ENCODE results near the gene CHD3. TPM values are rescaled to one million over a fixed set of nuclear protein-coding genes. Genes with fewer than 3 reads are reported as not detected.

CHD3 gene
- total RNA-seq, 1 donor from 2014 or later: 339 TPM

- peak overlapping the region; percentile 99 for H3K27ac Mint-ChIP-seq
- peak overlapping the region; percentile 95 for H3K4me3 Mint-ChIP-seq
- DNase-seq (ENCODE audit: low spot score in 2 of 2, unreplicated experiment in 2 of 2): peak in 1 of 2 experiments; percentile 73
- no peaks in the 10 kb centered on the region for H3K9me3 Mint-ChIP-seq
- no peaks in the 10 kb centered on the region for H3K27me3 Mint-ChIP-seq (ENCODE audit: low read depth)
- peaks cover 4% of the 10 kb centered on the region for H3K36me3 Mint-ChIP-seq
- no peak for TF ChIP-seq CTCF (IDR thresholded peaks at IDR 0.05; ENCODE audit: unreplicated experiment)
- H3K4me1 Mint-ChIP-seq: peaks cover 59% of the 10 kb centered on the region
Measured at GRCh38 chr17:7841396-7841914, 47.1 kb upstream of the CHD3 start.

GRCh38 chr17:7841915-7842379, 46.6 kb upstream of the CHD3 start:
- H3K4me3 Mint-ChIP-seq: peak overlapping the region; percentile 95
- H3K27me3 Mint-ChIP-seq (ENCODE audit: low read depth): no peaks in the 10 kb centered on the region
- no peak for TF ChIP-seq CTCF (IDR thresholded peaks at IDR 0.05; ENCODE audit: unreplicated experiment)
- H3K4me1 Mint-ChIP-seq: peaks cover 55% of the 10 kb centered on the region
- H3K9me3 Mint-ChIP-seq: no peaks in the 10 kb centered on the region
- H3K27ac Mint-ChIP-seq: peak overlapping the region; percentile 99
- peaks cover 4% of the 10 kb centered on the region for H3K36me3 Mint-ChIP-seq
- peak; percentile 88 to 93 for DNase-seq (ENCODE audit: low spot score in 2 of 2, unreplicated experiment in 2 of 2)

GRCh38 chr17:7842380-7843256, 46.0 kb upstream of the CHD3 start:
- TF ChIP-seq CTCF (IDR thresholded peaks at IDR 0.05; ENCODE audit: unreplicated experiment): no peak
- Mint-ChIP-seq H3K9me3 (no peaks in the 10 kb centered on the region), H3K27me3 (ENCODE audit: low read depth) (no peaks in the 10 kb centered on the region), H3K4me1 (peaks cover 48% of the 10 kb centered on the region), H3K4me3 (peak overlapping the region; percentile 95), H3K27ac (peak overlapping the region; percentile 99), H3K36me3 (peaks cover 4% of the 10 kb centered on the region)
- peak in 1 of 2 experiments; percentile 79 for DNase-seq (ENCODE audit: low spot score in 2 of 2, unreplicated experiment in 2 of 2)

- DNase-seq (ENCODE audit: low spot score in 2 of 2, unreplicated experiment in 2 of 2): peak in 1 of 2 experiments; percentile 58
Measured at GRCh38 chr17:7843257-7843535, 45.4 kb upstream of the CHD3 start.

More at GRCh38 chr17:7843257-7843535, 45.4 kb upstream of the CHD3 start:
- H3K9me3 Mint-ChIP-seq: no peaks in the 10 kb centered on the region
- peaks cover 5% of the 10 kb centered on the region for H3K36me3 Mint-ChIP-seq
- no peaks in the 10 kb centered on the region for H3K27me3 Mint-ChIP-seq (ENCODE audit: low read depth)
- H3K4me1 Mint-ChIP-seq: peaks cover 46% of the 10 kb centered on the region
- H3K27ac Mint-ChIP-seq: peak overlapping the region; percentile 99
- peak overlapping the region; percentile 95 for H3K4me3 Mint-ChIP-seq
- TF ChIP-seq CTCF (IDR thresholded peaks at IDR 0.05; ENCODE audit: unreplicated experiment): no peak

Measured in mesothelial cell of epicardium (in vitro differentiated cells).